ENCODE results near the gene SESTD1.

DNA sequence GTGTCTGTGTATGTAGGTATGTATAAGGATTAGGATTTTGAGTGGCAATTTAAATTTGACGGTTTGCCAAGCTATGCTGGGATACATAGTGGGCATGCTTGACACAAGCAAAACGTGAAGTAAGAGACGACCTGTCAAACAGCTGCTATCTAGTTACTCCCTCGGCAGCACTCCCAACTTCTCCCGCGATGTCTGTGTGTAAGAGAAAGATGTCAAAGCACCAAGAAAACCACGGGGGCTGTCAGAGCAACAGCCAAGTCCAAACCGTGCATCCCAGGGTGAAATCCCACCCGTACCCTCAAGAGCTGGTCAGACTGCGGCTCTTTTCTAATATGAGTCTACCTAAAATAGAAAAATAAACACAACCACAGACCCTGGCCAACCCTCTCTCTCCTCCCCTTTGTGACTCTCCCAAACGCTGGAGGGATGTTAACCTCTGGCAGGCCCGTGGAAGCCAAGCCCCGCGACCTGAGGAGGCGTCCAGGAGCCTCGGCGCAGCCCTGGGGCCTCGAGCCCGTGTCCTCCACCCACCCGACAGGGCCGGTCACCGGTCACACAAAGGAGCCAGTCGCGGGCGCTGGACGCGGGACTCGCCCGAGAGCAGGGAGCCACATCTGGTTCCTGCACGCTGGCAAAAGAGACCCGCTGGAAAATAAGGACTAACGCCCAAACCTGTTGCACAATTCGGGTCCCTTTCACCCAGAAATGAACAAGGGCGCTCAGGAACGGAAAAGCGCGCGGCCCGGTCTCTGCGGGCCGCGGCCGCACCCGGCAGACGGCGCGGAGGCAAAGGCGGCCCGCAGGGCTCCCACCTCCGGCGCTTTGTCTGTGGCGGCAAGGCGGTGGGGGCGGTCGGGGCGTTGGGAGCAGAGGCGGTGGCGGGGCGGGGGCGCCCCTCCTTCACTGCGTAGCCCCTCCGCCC lies 925 bp downstream of the SESTD1 start:
- TF ChIP-seq, protein P1, sequence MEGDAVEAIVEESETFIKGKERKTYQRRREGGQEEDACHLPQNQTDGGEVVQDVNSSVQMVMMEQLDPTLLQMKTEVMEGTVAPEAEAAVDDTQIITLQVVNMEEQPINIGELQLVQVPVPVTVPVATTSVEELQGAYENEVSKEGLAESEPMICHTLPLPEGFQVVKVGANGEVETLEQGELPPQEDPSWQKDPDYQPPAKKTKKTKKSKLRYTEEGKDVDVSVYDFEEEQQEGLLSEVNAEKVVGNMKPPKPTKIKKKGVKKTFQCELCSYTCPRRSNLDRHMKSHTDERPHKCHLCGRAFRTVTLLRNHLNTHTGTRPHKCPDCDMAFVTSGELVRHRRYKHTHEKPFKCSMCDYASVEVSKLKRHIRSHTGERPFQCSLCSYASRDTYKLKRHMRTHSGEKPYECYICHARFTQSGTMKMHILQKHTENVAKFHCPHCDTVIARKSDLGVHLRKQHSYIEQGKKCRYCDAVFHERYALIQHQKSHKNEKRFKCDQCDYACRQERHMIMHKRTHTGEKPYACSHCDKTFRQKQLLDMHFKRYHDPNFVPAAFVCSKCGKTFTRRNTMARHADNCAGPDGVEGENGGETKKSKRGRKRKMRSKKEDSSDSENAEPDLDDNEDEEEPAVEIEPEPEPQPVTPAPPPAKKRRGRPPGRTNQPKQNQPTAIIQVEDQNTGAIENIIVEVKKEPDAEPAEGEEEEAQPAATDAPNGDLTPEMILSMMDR (conservative IDR thresholded peaks at IDR 0.05 in 1 of 2, IDR thresholded peaks at IDR 0.05 in 1 of 2; ENCODE audit: low read depth in 1 of 2, low read length in 2 of 2) = no peak
- no peak for TF ChIP-seq EZH2 (IDR thresholded peaks at IDR 0.05; ENCODE audit: low read length, missing control alignments)

Measured in fibroblast of lung (primary cell).